Endodermal cell (in vitro differentiated cells): ENCODE data around the gene DDX28. TPM values are rescaled to one million over a fixed set of nuclear protein-coding genes. Genes with fewer than 3 reads are reported as not detected.
"Not testable (repeated sequence)": the region's sequence is repeated elsewhere in the genome, so short reads cannot be mapped to it uniquely, and the experiment has no call there.

ENCODE experiments used
- DNase-seq: peaks from one replicate; pipeline ENCODE4 v3.0.0-alpha.2; 2017
- H3K27ac ChIP-seq: 2 replicates; pipeline ENCODE4 v1.5.1; 2013; ENCODE audit warnings: mild to moderate bottlenecking, low read depth, low read length, moderate library complexity
- H3K27me3 ChIP-seq: 2 replicates; pipeline ENCODE4 v1.6.1; 2013; ENCODE audit warnings: mild to moderate bottlenecking, low read length, moderate library complexity; ENCODE audit not compliant: insufficient read depth, control insufficient read depth, poor library complexity, severe bottlenecking
- H3K36me3 ChIP-seq: 2 replicates; pipeline ENCODE4 v1.7.0; 2013; ENCODE audit warnings: mild to moderate bottlenecking, low read length, moderate library complexity; ENCODE audit not compliant: control insufficient read depth, insufficient read depth
- H3K4me1 ChIP-seq: one replicate; pipeline ENCODE4 v1.7.0; 2013; ENCODE audit warnings: low read length; ENCODE audit not compliant: control insufficient read depth, insufficient read depth
- H3K4me3 ChIP-seq: 2 replicates; pipeline ENCODE4 v1.5.1; 2013; ENCODE audit warnings: mild to moderate bottlenecking, low read length, moderate library complexity
- H3K9ac ChIP-seq: 2 replicates; pipeline ENCODE4 v1.6.1; 2013; ENCODE audit warnings: mild to moderate bottlenecking, low read length, moderate library complexity; ENCODE audit not compliant: poor library complexity, severe bottlenecking; ENCODE audit errors: extremely low read depth
- H3K9me3 ChIP-seq: 2 replicates; pipeline ENCODE4 v1.6.1; 2013; ENCODE audit warnings: mild to moderate bottlenecking, low read length, moderate library complexity; ENCODE audit not compliant: control insufficient read depth
- H3K27ac Mint-ChIP-seq: 2 replicates; pipeline ENCODE4 v1.8.0; 2020; ENCODE audit warnings: mixed read lengths
- H3K27me3 Mint-ChIP-seq: 2 replicates; pipeline ENCODE4 v1.8.0; 2021; ENCODE audit warnings: mild to moderate bottlenecking, mixed read lengths; ENCODE audit not compliant: insufficient read depth
- H3K36me3 Mint-ChIP-seq: 2 replicates; pipeline ENCODE4 v1.8.0; 2020; ENCODE audit warnings: low read depth, mixed read lengths
- H3K4me1 Mint-ChIP-seq: 2 replicates; pipeline ENCODE4 v1.8.0; 2020; ENCODE audit warnings: mixed read lengths
- H3K4me3 Mint-ChIP-seq: 2 replicates; pipeline ENCODE4 v1.8.0; 2020; ENCODE audit warnings: mild to moderate bottlenecking, moderate library complexity, mixed read lengths
- H3K9me3 Mint-ChIP-seq: 2 replicates; pipeline ENCODE4 v1.8.0; 2020; ENCODE audit warnings: mild to moderate bottlenecking, mixed read lengths
- WGBS, 2 experiments: methylation state at CpG; one replicate each; pipeline versions ENCODE4 v1.1.5 to v1.1.7; 2013; ENCODE audit warnings: missing lambda C conversion rate in 2 of 2, mixed read lengths in 1 of 2; ENCODE audit not compliant: insufficient coverage in 1 of 2, insufficient read length in 1 of 2; 5-methylcytosine and 5-hydroxymethylcytosine counted together
- total RNA-seq, 2 donors: library from RNA; stranded (reverse); fragmentation: NEBNext Ultra II Directional in 1 of 2; extraction: Animal tissue kit (Norgen Biotek cat#: 25700) in 1 of 2; gene quantifications; 2 replicates in 1 of 2; 3 replicates in 1 of 2; pipeline ENCODE4 v1.2.1, GENCODE V29; 2021
- TF ChIP-seq, protein P1 (sequence below): fragments of 200-600 bp; sonication (generic); conservative IDR thresholded peaks from 2 replicates; pipeline ENCODE4 v1.5.0; 2021; ENCODE audit warnings: antibody characterized with exemption, mild to moderate bottlenecking

The DDX28 gene
- total RNA-seq, 2 donors from 2014 or later = 12.1 to 12.3 TPM

DNA sequence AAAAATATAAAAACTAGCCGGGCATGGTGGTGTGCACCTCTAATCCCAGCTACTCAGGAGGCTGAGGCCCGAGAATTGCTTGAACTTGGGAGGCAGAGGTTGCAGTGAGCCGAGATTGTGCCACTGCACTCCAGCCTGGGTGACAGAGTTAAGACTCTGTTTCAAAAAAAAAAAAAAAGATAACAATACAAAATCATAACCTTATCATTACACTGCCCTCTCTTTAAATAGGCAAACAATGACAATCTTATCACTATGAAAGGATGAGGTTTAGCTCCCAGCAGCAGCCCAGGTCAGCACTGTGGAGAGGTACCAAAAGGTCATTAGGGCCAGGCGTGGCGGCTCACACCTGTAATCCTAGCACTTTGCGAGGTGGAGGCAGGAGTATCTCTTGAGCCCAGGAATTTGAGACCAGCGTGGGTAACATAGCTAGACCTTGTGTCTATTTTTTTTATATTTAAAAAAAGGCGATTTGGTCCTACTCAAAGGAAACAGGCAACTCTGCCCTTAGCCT, 3.8 kb downstream of the DDX28 start:
- Mint-ChIP-seq H3K27me3 (no peaks in the 10 kb centered on the region), H3K4me1 (peaks cover 22% of the 10 kb centered on the region), H3K27ac (no peak overlapping the region), H3K4me3 (peak overlapping the region; percentile 25), H3K9me3 (no peaks in the 10 kb centered on the region), H3K36me3 (peaks cover 8% of the 10 kb centered on the region)
- H3K36me3 ChIP-seq = peaks cover 11% of the 10 kb centered on the region
- H3K27me3 ChIP-seq = no peaks in the 10 kb centered on the region
- TF ChIP-seq, protein P1, sequence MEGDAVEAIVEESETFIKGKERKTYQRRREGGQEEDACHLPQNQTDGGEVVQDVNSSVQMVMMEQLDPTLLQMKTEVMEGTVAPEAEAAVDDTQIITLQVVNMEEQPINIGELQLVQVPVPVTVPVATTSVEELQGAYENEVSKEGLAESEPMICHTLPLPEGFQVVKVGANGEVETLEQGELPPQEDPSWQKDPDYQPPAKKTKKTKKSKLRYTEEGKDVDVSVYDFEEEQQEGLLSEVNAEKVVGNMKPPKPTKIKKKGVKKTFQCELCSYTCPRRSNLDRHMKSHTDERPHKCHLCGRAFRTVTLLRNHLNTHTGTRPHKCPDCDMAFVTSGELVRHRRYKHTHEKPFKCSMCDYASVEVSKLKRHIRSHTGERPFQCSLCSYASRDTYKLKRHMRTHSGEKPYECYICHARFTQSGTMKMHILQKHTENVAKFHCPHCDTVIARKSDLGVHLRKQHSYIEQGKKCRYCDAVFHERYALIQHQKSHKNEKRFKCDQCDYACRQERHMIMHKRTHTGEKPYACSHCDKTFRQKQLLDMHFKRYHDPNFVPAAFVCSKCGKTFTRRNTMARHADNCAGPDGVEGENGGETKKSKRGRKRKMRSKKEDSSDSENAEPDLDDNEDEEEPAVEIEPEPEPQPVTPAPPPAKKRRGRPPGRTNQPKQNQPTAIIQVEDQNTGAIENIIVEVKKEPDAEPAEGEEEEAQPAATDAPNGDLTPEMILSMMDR = no peak
- DNase-seq = peak; percentile 80
- no peaks in the 10 kb centered on the region for H3K9me3 ChIP-seq
- peaks cover 8% of the 10 kb centered on the region for H3K4me1 ChIP-seq
- 43 to 73% methylated on average over 8 of the region's 8 CpGs for WGBS, 2 experiments
- no peak overlapping the region for H3K9ac ChIP-seq
- peak overlapping the region; percentile 67 for H3K4me3 ChIP-seq
- H3K27ac ChIP-seq = no peak overlapping the region

DNA sequence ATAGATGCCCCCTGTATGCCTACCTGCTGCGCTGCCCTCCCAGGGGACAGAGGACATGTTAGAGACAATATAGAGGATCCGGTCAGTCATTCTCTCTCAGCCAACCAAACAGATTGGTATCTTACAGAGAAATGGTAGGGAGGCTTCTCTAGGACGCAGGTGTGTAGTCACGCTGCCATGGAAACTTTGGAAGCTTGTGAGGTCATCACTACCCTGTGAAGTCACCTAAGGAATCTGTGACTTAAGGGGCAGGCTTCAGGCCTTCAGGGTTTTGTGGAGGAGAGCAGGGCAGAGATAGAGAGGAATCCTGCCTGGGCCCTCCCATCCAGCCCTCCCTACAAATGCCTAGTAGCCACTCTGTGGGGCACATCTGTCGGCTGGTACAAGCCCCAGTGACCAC, 7.4 kb downstream of the DDX28 start, which contains the start of gene DPEP2NB:
DPEP2NB (minus strand) TSS at position 231 of the 400 bp plus-strand sequence; CDS start at position 90, 141 bp downstream.
- Mint-ChIP-seq H3K9me3 (no peaks in the 10 kb centered on the region), H3K27ac (no peak within 1 kb of the TSS), H3K4me3 (no peak within 1 kb of the TSS), H3K27me3 (peaks cover 4% of the 10 kb centered on the region), H3K36me3 (no peaks in the 10 kb centered on the region), H3K4me1 (peaks cover 20% of the 10 kb centered on the region)
- TF ChIP-seq, protein P1 = no peak
- Histone ChIP-seq H3K9ac (no peak within 1 kb of the TSS), H3K36me3 (no peaks in the 10 kb centered on the region), H3K4me3 (no peak within 1 kb of the TSS), H3K27me3 (no peaks in the 10 kb centered on the region), H3K27ac (no peak within 1 kb of the TSS), H3K4me1 (no peaks in the 10 kb centered on the region), H3K9me3 (no peaks in the 10 kb centered on the region)
- WGBS, 2 experiments = 91 to 95% methylated on average over 4 to 5 of the region's 5 CpGs
- DNase-seq = no peak

DNA sequence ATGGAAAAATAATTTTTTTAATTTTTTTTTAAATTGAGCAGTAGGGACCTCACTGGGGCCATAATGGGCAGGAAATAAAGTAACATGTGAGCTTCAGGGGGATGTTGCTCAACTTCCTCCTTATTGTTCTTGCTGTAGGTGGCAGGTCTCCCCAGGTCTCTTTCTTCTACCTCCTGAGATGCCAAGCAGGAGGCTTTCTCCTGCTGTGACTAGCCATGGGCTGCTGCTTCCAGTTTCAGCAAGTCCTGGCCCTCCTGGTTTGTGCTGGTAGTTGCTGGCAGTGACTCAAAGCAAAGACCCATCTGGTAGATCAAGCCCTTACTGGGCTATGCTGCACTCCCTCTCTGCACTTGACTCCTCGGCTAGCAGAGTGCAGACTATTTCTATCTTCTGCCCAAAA, 9.6 kb downstream of the DDX28 start:
- H3K4me3 ChIP-seq = no peak overlapping the region
- H3K4me1 Mint-ChIP-seq = peaks cover 21% of the 10 kb centered on the region
- no peaks in the 10 kb centered on the region for H3K36me3 Mint-ChIP-seq
- DNase-seq = no peak
- H3K9ac ChIP-seq = no peak overlapping the region
- no peaks in the 10 kb centered on the region for H3K9me3 Mint-ChIP-seq
- no peak overlapping the region for H3K4me3 Mint-ChIP-seq
- peaks cover 4% of the 10 kb centered on the region for H3K27me3 Mint-ChIP-seq
- no peaks in the 10 kb centered on the region for H3K36me3 ChIP-seq
- H3K27ac ChIP-seq = no peak overlapping the region
- WGBS, 2 experiments = 96 to 100% methylated on average over 1 of the region's 1 CpG
- TF ChIP-seq, protein P1 = no peak
- H3K9me3 ChIP-seq = no peaks in the 10 kb centered on the region
- peaks cover 4% of the 10 kb centered on the region for H3K4me1 ChIP-seq
- H3K27me3 ChIP-seq = no peaks in the 10 kb centered on the region
- no peak overlapping the region for H3K27ac Mint-ChIP-seq

DNA sequence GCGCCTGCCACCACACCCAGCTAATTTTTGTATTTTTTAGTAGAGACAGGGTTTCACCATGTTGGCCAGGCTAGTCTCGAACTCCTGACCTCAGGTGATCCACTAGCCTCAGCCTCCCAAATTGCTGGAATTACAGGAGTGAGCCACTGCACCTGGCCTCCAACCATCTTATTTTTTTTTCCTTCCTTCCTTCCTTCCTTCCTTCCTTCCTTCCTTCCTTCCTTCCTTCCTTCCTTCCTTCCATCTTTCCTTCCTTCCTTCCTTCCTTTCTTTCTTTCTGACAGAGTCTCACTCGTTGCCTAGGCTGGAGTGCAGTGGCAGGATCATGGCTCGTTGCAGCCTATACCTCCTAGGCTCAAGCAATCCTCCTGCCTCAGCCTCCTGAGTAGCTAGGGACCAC, 13.2 kb downstream of the DDX28 start:
- not testable (repeated sequence) for H3K27ac Mint-ChIP-seq, H3K27ac ChIP-seq, DNase-seq, H3K9me3 ChIP-seq, H3K36me3 Mint-ChIP-seq, H3K36me3 ChIP-seq, H3K4me1 ChIP-seq, H3K9me3 Mint-ChIP-seq, H3K27me3 Mint-ChIP-seq, H3K4me3 ChIP-seq, H3K9ac ChIP-seq, H3K4me3 Mint-ChIP-seq, H3K27me3 ChIP-seq
- peaks cover 17% of the 10 kb centered on the region for H3K4me1 Mint-ChIP-seq
- WGBS, 2 experiments = 86 to 98% methylated on average over 4 of the region's 4 CpGs
